GM18526 (cell line): ENCODE results near the gene C1QTNF3.

Source experiments
- POLR2A ChIP-seq: IDR thresholded peaks from 3 replicates; pipeline ENCODE4 v1.6.1; 2011; ENCODE audit not compliant: insufficient read length; ENCODE audit errors: extremely low read depth

C1QTNF3 gene

DNA sequence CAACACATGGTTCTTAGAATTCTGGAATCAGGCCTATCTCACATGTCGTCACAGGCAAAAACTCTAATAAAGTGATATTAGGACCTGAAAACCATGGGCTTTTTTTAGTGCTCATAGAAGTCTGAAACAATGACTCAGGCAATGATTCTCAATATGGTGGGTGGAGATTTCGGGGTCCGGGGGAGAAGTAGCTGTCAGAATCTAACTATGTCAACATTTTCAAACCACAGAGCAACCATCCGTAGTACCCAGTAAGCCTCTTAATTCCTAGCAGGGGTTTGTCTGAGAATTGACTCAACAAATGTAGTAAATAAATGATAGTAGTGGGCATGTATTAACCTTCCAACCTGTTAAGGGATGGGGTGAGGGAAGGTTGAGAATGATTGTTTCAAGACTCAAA is 37.8 kb downstream of the C1QTNF3 start:
- no peak for TF ChIP-seq POLR2A

DNA sequence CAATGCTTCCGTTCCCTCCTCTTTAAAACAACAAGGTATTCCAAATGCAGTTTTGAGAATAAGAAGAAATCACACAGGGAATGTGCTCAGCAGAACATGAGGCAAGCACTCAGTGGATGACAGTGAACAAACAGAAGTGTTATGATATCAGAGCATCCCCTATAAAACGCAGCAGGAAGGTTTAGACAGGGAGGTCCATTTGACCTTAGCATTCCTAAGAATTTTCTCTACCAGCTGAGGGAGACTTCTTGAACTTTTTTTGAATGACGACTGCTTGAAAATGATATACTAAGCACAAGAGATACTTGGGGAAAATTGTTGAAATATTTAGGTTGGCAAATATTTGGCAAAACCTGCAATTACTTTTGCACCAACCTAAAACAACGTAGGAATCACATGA is 39.1 kb downstream of the C1QTNF3 start:
- TF ChIP-seq POLR2A = no peak

DNA sequence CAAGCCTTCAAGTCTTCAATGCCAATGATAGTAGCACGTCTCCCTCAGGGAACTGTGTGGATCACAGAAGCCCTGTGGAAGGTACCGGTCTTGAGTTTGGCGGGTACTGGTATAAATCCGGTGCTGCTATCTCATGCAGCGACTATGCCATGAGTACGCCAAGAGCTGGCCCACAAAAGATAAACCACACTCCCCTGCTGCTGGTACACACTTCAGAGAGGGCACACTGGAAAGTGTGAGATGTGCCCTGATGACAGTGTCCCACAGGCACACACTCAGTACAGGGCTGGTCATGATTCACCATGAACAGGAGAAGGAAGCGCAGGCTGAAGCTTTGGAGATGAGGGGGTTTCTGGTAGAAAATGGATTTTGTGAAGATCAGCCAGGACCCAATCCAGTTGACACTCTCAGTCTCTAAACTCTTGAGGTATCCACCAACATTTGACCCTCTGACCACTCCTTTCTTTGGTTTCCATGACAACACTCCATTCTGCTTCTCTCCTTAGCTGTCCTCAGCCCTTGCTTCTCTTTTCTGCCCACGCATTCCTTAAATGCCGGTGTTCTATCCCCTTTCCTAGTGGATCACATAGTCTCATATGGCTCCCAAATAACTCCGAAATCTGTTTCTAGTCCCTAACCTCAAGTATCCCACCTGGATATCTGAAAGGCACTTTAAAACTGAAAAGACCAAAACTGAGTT is 40.2 kb downstream of the C1QTNF3 start:
- no peak for TF ChIP-seq POLR2A

DNA sequence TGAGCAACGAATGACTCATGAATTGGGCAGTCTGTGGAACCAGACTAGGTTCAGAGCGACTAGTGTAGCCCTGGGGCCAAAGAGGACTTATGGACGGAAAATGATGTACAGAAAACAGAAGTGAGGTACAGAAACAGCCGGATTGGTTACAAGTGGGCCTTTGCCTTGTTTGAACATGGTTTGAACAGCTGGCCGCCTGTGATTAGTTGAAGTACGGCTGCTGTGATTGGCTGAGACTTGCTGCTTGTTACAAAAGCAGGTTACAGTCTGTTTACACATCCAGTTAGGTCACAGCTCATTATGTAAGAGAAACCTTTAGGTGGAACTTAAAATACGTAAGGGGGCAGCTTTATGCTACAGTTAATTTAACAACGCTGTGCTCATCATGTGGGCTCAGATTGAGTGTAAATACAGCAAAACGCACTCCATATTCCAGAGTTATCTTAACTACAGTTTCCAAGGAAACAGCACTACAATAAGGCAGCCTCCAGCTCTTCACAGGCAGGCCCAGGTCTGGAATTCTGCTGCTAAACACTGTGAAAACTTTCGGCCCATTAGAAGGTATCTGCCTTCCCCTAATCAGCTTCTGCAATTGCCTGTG is 41.7 kb downstream of the C1QTNF3 start:
- TF ChIP-seq POLR2A = no peak

DNA sequence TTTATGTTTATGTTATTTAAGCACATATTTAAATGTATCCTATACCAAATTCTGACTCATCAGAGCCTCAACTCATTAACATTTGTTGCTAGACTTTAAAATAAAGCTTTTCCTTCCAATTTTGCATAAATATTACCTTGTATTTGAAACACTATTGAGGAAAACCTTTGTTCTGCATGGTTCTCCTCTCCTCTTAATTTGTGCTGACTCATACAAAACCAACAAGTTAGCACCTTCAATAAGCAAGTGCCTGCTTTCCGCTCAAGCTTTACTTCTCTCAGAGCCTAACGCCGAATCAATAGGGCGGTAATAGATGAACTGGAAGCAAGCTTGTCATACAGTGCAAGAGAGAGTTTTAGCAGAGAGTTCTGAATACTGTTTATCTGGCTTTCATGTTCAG is 43.0 kb downstream of the C1QTNF3 start:
- no peak for TF ChIP-seq POLR2A

DNA sequence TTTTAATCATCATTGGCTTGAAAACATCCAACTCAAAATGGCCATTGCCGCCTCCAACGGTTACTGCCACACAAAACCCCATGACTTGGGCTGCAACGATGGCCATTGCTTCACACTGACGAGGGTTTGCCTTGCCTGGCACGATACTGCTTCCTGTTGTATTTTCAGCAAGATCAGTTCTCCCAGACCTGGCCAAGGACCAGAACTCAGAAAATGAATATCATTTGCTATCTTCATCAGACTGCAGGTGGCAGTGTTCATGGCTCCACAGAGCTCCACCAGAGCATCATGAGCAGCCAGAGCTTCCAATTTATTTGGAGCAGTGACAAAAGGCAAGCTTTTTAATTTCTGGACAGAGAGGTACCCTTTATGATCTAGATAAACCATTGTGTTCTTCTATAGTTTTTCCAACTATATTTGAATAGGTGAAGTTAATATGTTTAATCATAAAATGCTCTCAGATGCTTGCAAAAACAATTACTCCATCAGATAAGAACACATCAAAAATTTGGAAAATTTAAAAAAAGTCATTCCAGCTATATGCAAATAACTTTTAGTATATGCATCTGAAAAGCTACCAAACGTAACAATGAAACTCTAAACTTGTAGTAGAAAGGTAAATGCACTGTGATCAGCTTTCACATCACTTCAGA is 45.6 kb downstream of the C1QTNF3 start:
- TF ChIP-seq POLR2A = no peak

DNA sequence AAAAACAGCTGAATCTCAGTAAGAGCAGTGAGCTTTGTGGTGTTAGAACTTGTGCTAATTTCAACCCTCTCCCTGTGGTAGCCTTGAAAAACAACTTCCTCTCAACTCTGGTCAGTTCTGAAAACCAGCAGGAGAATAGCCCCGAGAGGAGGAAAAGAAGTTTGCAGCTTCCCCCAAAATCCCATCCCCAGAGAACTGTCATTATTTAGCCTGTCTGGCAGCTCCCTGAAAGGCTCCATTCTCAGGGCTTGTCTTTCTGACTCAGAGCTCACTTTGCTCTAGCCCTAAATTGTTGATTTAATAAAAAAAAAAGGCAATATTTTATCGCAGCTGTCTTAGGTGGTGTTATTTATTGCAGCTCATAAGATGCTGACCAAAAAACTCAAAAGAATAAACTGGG is 47.1 kb downstream of the C1QTNF3 start:
- no peak for TF ChIP-seq POLR2A

DNA sequence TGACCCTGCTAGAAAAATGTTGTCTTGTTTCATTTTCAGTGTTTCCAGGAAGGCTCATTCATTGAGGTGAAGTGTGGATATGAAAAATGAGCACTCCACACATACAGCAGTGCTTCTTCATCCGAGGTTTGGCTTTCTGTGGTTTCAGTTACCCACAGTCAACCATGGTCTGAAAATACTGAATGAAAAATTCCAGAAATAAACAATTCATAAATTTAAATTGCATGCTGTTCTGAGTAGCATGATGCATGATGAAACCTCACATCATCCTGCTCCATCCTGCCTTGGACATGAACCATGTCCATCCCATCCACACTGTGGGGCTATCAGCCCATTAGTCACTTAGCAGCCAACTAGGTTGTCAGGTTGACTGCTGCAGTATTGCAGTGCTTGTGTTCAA is 48.2 kb downstream of the C1QTNF3 start:
- TF ChIP-seq POLR2A = no peak

DNA sequence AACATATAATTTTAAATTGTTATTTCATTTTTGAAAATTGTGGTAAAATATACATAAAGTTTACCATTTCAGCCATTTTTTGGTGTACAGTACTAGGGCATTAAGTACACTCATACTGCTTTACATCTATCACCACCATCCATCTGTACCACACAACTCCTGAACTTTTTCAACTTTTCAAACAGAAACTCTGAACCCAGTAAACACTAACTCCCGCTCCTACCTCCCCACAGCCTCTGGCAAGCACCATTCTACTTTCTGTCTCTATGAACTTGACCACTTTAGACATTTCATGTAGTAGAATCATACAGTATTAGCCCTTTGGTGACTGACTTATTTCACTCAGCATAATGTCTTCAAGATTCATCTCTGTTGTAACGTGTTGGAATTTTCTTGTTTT is 50.1 kb downstream of the C1QTNF3 start:
- TF ChIP-seq POLR2A = no peak

DNA sequence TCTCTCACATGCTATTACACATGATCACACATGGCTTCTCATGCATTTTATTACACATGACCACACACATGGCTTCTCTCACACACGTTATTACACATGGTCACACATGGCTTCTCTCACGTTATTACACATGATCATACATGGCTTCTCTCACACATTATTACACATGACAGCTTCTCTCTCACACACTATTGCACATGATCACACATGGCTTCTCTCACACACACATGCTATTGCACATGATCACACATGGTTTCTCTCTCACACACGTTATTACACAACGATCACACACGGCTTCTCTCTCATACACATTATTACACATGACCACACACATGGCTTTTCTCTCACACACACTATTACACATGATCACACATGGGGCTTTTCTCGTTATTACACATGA is 57.6 kb downstream of the C1QTNF3 start:
- TF ChIP-seq POLR2A = no peak

DNA sequence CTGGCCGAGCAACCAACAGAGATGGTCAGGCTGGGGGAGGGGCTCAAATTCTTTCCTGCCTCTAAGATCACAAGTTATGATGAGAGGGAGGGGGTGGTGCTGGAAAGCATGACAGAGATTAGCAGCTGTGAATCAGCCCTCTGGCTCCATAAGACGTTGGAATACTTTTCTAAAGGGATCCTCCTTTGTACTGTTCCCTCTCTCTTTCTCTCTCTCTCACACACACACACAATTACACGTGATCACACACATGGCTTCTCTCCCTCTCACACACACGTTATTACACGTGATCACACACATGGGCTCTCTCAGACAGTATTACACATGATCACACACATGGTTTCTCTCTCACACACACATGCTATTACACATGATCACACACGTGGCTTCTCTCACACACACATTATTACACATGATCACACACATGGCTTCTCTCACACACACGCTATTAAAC is 58.3 kb downstream of the C1QTNF3 start, which contains the start of gene SLC45A2:
Gene SLC45A2 (minus strand): TSS at position 23 of the 454 bp plus-strand sequence. CDS start 110 bp downstream, outside the sequence.
- TF ChIP-seq POLR2A = no peak

DNA sequence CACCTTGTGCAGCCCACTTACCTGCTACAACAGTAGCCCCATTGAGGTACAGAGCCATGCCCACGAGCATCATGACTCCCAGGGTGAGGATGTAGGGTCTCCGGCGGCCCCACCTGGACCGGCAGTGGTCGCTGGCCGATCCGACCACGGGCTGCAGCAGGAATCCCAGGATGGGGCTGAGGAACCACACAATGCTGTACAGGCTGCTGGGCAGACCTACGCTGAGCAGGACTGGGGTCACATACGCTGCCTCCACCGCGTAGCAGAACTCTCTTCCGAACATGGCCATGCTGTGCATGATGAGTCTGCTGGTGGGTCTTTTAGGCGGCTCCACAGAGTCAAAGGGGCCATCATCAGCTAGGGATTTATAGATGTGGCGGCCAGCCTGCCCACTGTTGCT is 58.8 kb downstream of the C1QTNF3 start:
- TF ChIP-seq POLR2A = no peak

DNA sequence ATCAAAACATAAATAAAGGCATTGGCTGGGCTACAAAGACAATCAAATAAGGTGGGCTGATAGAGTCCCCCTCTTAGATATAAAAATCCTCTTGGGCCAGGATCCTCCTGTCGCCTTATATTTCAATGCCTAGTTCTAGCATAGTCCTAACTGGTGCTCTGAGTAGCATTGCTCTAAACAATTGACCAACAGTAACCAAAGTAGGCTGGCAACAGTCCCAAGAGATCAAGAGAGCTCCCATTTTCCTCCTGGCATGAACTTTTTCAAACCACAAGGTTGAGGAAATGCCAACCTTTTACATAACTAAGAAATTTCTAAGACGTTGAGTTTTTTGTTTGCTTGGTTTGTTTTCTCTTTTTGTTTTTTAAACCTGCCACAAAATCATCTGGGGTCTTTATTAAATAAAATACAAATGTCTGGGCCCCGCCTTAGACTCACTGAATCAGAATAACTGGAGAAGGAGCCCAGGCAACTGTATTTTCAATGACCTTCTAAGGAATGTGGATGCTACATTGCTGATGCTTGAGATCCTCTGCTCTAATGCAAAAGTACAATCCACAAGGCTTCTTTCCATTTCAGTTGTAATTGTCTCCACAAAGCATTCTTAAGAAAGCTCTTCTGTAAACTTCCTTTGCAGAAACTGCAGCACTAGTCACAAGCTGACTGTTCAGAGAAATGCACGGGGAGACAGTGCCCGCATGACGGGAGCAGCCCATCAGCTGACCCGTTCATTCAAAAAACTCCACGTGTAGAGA is 61.4 kb downstream of the C1QTNF3 start:
- TF ChIP-seq POLR2A = no peak

DNA sequence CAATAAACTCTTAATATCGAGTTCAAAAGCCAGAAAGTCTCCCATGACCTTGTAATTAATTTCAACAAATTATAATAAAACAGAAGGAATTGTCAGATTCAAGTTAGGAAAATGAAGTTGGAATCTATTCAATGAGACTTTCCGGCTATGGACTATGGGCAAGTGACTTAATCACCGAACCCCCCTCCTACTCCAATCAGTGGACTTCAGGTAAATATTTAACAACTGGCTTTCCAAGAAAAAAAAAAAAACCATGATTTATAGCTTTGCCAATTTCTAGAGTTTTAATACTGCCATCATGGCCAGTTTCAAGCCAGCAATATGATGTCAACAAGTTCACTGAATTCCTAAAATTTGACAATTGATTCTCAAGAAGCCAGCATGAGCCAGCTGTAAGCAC is 63.0 kb downstream of the C1QTNF3 start:
- no peak for TF ChIP-seq POLR2A

DNA sequence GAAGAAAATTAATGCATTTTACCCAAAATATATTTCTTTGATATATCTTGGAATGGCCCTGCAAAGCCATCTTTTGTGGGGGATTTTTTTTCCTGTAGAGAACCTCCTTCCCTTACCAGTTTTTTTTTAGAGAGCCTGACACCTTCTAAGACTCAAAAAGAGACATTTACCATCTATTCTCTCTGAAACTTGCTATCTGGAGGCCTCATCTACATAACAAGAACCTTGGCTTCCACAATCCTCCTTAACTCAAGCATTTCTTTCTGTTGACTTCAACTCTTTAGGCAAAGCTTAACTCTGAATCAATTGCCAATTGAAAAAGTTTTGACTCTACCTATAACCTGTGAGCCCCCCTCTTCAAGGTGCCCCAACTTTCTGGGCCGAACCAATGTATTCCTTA is 64.7 kb downstream of the C1QTNF3 start:
- TF ChIP-seq POLR2A = no peak

DNA sequence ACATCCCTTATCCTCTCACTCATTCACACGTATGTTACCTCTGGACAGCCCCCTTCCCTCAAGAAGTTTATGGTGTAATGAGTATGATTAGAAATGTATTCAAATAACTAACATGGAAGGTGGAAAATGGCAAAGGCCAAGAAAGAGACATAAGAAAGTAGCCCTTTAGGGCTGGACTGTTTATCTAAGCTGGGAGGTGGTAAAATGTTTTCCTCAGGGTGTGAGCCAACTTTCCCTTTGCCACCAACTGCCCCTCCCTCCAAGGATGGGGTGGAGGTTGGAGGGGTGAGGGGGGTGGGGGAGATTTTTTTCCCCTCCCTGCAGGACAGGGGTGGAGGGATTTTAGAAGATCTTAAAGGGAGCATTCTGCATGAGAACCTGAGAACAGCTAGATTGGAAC is 66.7 kb downstream of the C1QTNF3 start:
- TF ChIP-seq POLR2A = no peak
